Liver (tissue), 9 donors: ENCODE data around the gene IRAG1. TPM values are rescaled to one million over a fixed set of nuclear protein-coding genes. Genes with fewer than 3 reads are reported as not detected.

Experiments used
- DNase-seq: peaks from one replicate; pipeline ENCODE4 v3.0.0-alpha.2; 2017; ENCODE audit warnings: low spot score
- H3K27ac ChIP-seq, 2 donors: one replicate each; pipeline ENCODE4 v1.7.0; 2013; ENCODE audit warnings: inconsistent platforms in 2 of 2, low read length in 2 of 2, control low read depth in 1 of 2, low read depth in 1 of 2, mild to moderate bottlenecking in 1 of 2
- H3K27me3 ChIP-seq, 4 donors: one replicate each; pipeline versions ENCODE4 v1.6.1 to v1.7.0; 2013; ENCODE audit warnings: low read length in 3 of 4, inconsistent platforms in 1 of 4, mild to moderate bottlenecking in 1 of 4, moderate library complexity in 1 of 4; ENCODE audit not compliant: control insufficient read depth in 4 of 4, insufficient read depth in 4 of 4
- H3K36me3 ChIP-seq, 4 donors: one replicate each; pipeline versions ENCODE4 v1.6.1 to v1.7.0; 2013; ENCODE audit warnings: low read length in 3 of 4, mild to moderate bottlenecking in 3 of 4, low read depth in 1 of 4, moderate library complexity in 1 of 4; ENCODE audit not compliant: control insufficient read depth in 4 of 4, insufficient read depth in 3 of 4
- H3K4me1 ChIP-seq, 4 donors: one replicate each; pipeline versions ENCODE4 v1.6.1 to v1.7.0; 2013; ENCODE audit warnings: low read length in 3 of 4, mild to moderate bottlenecking in 3 of 4, moderate library complexity in 1 of 4; ENCODE audit not compliant: control insufficient read depth in 4 of 4, insufficient read depth in 4 of 4
- H3K4me3 ChIP-seq, 3 donors: one replicate each; pipeline versions ENCODE4 v1.6.1 to v1.7.0; 2013; ENCODE audit warnings: low read length in 3 of 3, control low read depth in 1 of 3, low read depth in 1 of 3, mild to moderate bottlenecking in 1 of 3
- H3K9ac ChIP-seq, 2 donors: one replicate each; pipeline ENCODE4 v1.7.0; 2013; ENCODE audit warnings: low read length in 2 of 2, mild to moderate bottlenecking in 2 of 2, moderate library complexity in 2 of 2, control low read depth in 1 of 2, low read depth in 1 of 2
- H3K9me3 ChIP-seq, 4 donors: one replicate each; pipeline versions ENCODE4 v1.6.1 to v1.7.0; 2013; ENCODE audit warnings: low read length in 3 of 4; ENCODE audit not compliant: control insufficient read depth in 4 of 4
- ATF3 ChIP-seq: IDR thresholded peaks from 2 replicates; pipeline ENCODE4 v1.6.1; 2016; ENCODE audit warnings: antibody characterized with exemption
- CTCF ChIP-seq: fragments of 150-350 bp; IDR thresholded peaks from 2 replicates; pipeline ENCODE4 v1.5.1; 2017; ENCODE audit warnings: improper control_type of control experiment, low read depth, low read length; ENCODE audit not compliant: missing input control
- EGR1 ChIP-seq, 2 donors: IDR thresholded peaks; 2 replicates each; pipeline ENCODE4 v1.6.1; 2016 to 2018; ENCODE audit warnings: antibody characterized with exemption in 2 of 2, low read depth in 2 of 2
- FOXA1 ChIP-seq: IDR thresholded peaks from 2 replicates; pipeline ENCODE4 v1.6.1; 2016; ENCODE audit warnings: antibody characterized with exemption
- FOXA2 ChIP-seq: IDR thresholded peaks from 2 replicates; pipeline ENCODE4 v1.6.1; 2016; ENCODE audit warnings: antibody characterized with exemption
- GABPA ChIP-seq, 2 donors: IDR thresholded peaks in 1 of 2; conservative IDR thresholded peaks in 1 of 2; 2 replicates each; pipeline ENCODE4 v1.6.1; 2016; ENCODE audit warnings: antibody characterized with exemption in 2 of 2, mild to moderate bottlenecking in 1 of 2, moderate library complexity in 1 of 2
- HNF4A ChIP-seq, 2 donors: conservative IDR thresholded peaks; 2 replicates each; pipeline ENCODE4 v1.6.1; 2016; ENCODE audit warnings: antibody characterized with exemption in 2 of 2, mild to moderate bottlenecking in 2 of 2
- HNF4G ChIP-seq: IDR thresholded peaks from 2 replicates; pipeline ENCODE4 v1.6.1; 2016; ENCODE audit warnings: antibody characterized with exemption
- JUND ChIP-seq, 2 donors: IDR thresholded peaks; 2 replicates each; pipeline ENCODE4 v1.6.1; 2016; ENCODE audit warnings: antibody characterized with exemption in 2 of 2
- MAX ChIP-seq: IDR thresholded peaks from 2 replicates; pipeline ENCODE4 v1.6.1; 2016; ENCODE audit warnings: antibody characterized with exemption
- NR2F2 ChIP-seq: IDR thresholded peaks from 2 replicates; pipeline ENCODE4 v1.6.1; 2016; ENCODE audit warnings: antibody characterized with exemption
- RAD21 ChIP-seq, 2 donors: IDR thresholded peaks; 2 replicates each; pipeline ENCODE4 v1.6.1; 2016; ENCODE audit warnings: antibody characterized with exemption in 2 of 2, mild to moderate bottlenecking in 2 of 2
- REST ChIP-seq: IDR thresholded peaks from 2 replicates; pipeline ENCODE4 v1.6.1; 2016; ENCODE audit warnings: antibody characterized with exemption, mild to moderate bottlenecking
- RXRA ChIP-seq, 2 donors: IDR thresholded peaks; 2 replicates each; pipeline ENCODE4 v1.6.1; 2017 to 2018; ENCODE audit warnings: antibody characterized with exemption in 2 of 2, mild to moderate bottlenecking in 1 of 2
- SP1 ChIP-seq: IDR thresholded peaks from 2 replicates; pipeline ENCODE4 v1.6.1; 2018; ENCODE audit warnings: antibody characterized with exemption, mild to moderate bottlenecking
- TAF1 ChIP-seq: conservative IDR thresholded peaks from 2 replicates; pipeline ENCODE4 v1.6.1; 2016; ENCODE audit warnings: antibody characterized with exemption, mild to moderate bottlenecking
- YY1 ChIP-seq: IDR thresholded peaks from 2 replicates; pipeline ENCODE4 v1.6.1; 2016; ENCODE audit warnings: antibody characterized with exemption, mild to moderate bottlenecking
- ZBTB33 ChIP-seq: IDR thresholded peaks from 2 replicates; pipeline ENCODE4 v1.6.1; 2016; ENCODE audit warnings: antibody characterized with exemption
- WGBS: extraction: QIAGEN DNeasy Blood & Tissue Kit; methylation state at CpG from one replicate; pipeline ENCODE4 v1.1.7; 2013; 5-methylcytosine and 5-hydroxymethylcytosine counted together
- polyA plus RNA-seq, 2 donors: library from polyadenylated mRNA; stranded (reverse) in 1 of 2; unstranded in 1 of 2; fragments of 200-250 nt in 1 of 2; fragments of >200 nt in 1 of 2; fragmentation: Nextera tagmentation in 1 of 2; extraction: Ambion mirVana in 1 of 2; gene quantifications; one replicate each; pipeline versions ENCODE4 v1.2.1 to v1.2.3, GENCODE V29; 2013 to 2015
- total RNA-seq, 2 donors: library from RNA; depleted of rRNA; stranded (reverse); fragments of >200 nt; gene quantifications; one replicate each; pipeline ENCODE4 v1.2.3, GENCODE V29; 2014
- donor health status: healthy.
- donor health status: healthy.
- donor health status: healthy.
- donor health status: healthy.
- donor health status: healthy.

Gene IRAG1
- total and polyA plus RNA-seq, 4 donors: 0.29 to 4.4 (median 2.0) TPM

GRCh38 chr11:10694486-10695239 is 1.1 kb upstream of the IRAG1 start:
- DNase-seq: no peak
- peak overlapping the region in 1 of 2 donors; percentile 12 for H3K27ac ChIP-seq
- 83% methylated on average over 4 of the region's 4 CpGs for WGBS

More at GRCh38 chr11:10694486-10695239, 1.1 kb upstream of the IRAG1 start:
- Histone ChIP-seq H3K36me3 (no peaks in the 10 kb centered on the region), H3K9ac (no peak overlapping the region), H3K4me1 (no peaks in the 10 kb centered on the region), H3K4me3 (no peak overlapping the region), H3K27me3 (no peaks in the 10 kb centered on the region), H3K9me3 (no peaks in the 10 kb centered on the region)
- TF ChIP-seq FOXA2 (no peak), MAX (no peak), HNF4G (no peak), ZBTB33 (no peak), NR2F2 (no peak), RAD21 (IDR thresholded peaks at IDR 0.05) (no peak), ATF3 (no peak), JUND (IDR thresholded peaks at IDR 0.05) (no peak), CTCF (no peak), REST (no peak), GABPA (IDR thresholded peaks at IDR 0.05 in 1 of 2, conservative IDR thresholded peaks at IDR 0.05 in 1 of 2) (no peak), FOXA1 (no peak), YY1 (no peak), RXRA (IDR thresholded peaks at IDR 0.05) (no peak), HNF4A (conservative IDR thresholded peaks at IDR 0.05) (no peak), TAF1 (no peak), SP1 (no peak), EGR1 (IDR thresholded peaks at IDR 0.05; ENCODE audit: low read depth in 2 of 2) (no peak)
